NCI-H524 treated with DMSO at 0.1 percent for 48 hours (cell line): ENCODE measurements around the gene MADCAM1.

Source experiments
- DNase-seq: peaks from one replicate; lab custom pipeline; 2025; lab: John Stamatoyannopoulos, UW

MADCAM1 gene

DNA sequence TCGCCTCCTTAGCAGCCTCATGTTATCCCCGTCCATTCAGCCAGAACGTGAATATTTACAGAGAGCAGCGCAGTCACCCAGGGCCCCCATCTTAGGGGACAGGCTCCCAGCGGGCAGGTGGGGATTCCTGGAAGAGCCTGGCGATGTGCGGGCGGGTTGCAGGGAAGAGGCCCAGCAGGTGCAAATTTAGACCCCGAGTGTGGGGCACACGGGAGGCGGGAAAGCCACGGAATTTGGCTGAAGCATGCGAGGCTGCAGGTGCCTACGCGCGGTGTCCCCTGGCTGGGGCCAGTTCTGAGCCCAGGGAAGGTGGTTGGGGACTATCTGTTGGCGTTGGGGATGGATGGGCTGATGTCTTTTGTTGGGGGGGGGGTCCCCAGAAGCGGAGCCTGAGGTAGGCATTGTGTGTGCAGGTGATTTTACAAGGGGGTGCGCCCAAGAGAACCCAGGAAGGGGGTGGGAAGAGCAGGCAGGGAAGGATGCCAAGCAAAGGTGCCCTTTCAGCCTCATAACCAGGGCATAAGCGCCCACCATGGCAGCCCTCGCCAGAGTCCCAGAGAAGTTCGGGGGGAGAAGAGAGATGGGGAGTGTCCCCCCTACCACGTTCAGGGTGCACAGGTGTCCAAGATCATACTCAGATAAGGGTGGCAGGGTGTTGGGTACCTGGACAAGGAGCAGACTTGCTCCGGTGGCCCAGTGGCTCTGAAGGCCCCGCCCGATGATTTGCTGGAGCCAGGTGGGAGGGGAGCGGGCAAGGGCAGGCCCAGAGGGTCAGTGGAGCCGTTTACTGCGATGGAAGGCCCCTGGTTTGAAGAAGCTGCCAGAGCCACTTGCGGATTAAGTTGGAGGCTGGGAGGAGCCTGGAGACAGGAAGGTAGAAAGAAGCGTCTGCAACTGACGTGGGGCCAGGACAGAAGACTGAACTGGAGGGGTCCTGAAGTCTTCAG is 12.2 kb downstream of the MADCAM1 start:
- DNase-seq, result no peak

DNA sequence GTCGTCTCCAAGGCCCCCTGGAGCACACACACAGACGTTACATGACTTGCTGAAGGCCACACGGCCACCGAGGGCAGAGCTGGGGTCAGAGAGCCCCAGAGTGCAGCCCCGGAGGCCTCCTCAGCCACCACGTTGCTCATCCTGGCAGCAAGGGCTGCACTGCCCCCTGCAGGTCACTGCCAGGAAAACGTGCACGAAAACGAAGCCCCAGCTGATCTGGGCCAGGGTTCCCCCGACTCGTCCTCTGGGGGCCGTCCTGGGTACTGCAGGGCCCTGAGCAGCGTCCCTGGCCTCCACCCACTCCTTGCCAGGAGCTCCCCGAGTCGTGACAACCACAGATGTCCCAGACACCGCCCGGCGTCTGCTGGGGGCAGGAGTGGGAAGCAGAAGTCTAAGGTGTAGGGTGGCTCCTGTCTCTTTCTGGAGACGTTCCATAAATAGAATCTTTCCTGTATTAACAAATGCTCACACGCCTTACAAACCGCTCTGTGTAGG is 14.4 kb downstream of the MADCAM1 start:
- DNase-seq, result no peak

DNA sequence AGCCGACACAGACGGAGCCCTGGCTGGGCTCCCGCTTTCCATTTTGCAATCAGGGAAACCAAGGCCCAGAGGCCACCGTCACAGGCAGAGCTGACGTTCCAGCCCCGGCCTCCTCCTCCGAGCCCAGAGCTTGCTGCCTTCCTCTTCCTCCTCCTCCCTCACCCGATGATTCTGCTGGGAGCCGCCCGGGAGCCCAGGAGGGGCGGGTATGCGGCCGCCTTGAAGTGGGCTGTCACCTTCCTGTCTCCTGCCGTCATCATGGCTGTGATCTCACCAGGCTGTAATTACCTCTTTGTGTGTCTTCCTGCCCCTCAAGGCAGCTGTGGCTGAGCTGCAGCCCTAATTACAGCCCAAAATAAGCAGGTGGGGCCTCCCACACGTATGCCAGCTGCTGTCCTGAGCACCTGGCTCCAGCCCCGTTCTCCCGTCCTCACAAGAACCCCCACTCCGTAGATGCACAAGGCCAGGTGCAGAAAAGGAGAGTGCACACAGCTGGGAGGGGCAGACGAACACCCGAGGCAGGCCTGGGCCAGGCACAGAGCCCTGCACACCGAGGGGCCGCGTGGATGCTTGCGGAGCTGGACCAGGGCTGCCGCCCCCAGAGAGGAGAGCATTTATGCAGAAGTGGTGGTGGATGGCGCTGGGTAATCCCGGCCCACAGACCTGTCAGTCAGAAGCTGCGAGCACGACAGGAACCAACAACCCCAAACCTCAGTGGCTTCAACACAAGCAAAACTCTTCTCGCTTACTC is 15.0 kb downstream of the MADCAM1 start:
- no peak for DNase-seq

DNA sequence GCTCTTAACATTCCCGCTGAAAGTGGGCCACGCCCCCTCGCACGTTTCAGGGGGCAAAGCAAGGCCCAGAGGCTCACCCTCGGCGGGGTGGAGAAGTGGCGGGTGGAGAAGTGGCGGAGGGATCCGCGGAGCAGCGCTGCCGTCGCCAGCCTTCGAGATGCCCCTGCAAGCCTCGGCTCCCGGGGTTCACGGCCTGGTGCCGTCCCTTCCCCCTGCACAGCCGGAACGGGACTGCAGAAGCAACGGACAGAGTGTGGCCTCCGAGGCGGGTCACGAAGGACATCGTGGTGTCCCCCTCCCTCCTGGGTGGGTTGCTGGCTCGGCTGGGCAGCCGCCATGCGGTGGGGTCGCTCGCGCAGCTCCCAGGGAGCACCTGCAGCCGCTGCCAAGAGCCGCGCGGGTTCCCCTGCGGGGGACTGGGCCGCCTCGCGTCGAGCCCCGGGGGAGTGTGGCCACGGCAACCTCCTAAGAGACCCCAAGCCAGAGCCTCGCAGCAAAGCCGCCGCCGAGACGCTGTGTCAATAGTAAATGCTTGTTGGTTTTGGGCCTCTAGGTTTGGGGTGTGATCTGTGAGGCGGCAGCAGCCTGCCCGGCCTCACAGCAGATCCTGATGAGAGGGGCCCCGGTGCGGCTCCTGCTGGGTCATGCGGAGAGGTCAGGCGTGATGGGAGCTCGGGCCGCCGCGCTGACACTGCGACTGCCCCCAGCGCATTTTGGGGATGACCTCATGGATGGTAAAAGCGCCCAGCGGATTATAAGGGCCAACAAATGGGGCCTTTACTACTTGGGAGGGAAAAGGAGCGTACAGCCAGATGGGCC is 16.5 kb downstream of the MADCAM1 start:
- no peak for DNase-seq

DNA sequence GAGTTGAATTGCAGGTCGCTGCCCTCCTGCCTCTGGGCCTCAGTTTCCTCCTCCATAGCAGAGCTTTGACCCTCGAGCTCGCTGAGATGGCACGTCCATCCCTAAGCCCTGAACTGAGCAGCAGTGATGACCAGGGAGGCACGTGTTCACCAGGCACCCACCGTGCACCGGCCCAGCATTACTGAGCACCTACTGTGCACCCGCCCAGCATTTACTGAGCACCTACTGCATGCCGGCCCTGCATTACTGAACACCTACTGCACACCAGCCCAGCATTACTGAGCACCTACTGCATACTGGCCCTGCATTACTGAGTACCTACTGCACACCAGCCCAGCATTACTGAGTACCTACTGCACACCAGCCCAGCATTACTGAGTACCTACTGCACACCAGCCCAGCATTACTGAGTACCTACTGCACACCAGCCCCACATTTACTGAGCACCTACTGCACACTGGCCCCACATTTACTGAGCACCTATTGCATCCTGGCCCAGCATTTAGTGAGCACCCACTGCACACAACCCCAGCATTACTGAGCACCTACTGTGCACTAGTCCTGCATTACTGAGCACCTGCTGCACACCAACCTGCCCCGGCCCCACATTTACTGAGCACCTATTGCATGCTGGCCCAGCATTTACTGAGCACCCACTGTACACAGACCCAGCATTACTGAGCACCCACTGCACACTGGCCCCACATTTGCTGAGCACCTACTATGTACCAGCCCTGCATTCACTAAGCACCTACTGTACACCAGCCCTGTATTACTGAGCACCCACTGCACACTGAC is 17.3 kb downstream of the MADCAM1 start:
- no peak for DNase-seq

DNA sequence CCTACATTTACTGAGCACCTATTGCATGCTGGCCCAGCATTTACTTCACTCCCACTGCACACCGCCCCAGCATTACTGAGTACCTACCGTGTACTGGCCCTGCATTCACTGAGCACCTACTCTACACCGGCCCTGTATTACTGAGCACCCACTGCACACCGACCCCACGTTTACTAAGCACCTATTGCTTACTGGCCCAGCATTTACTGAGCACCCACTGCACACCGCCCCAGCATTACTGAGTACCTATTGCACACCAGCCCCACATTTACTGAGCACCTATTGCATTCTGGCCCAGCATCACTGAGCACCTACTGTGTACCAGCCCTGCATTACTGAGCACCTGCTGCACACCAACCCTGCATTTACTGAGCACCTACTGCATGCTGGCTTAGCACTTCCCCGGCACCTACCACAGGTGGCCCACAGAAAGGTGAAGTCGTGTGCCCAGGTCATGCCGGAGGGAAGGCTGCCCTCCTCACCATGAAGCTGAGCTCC is 17.9 kb downstream of the MADCAM1 start:
- no peak for DNase-seq

DNA sequence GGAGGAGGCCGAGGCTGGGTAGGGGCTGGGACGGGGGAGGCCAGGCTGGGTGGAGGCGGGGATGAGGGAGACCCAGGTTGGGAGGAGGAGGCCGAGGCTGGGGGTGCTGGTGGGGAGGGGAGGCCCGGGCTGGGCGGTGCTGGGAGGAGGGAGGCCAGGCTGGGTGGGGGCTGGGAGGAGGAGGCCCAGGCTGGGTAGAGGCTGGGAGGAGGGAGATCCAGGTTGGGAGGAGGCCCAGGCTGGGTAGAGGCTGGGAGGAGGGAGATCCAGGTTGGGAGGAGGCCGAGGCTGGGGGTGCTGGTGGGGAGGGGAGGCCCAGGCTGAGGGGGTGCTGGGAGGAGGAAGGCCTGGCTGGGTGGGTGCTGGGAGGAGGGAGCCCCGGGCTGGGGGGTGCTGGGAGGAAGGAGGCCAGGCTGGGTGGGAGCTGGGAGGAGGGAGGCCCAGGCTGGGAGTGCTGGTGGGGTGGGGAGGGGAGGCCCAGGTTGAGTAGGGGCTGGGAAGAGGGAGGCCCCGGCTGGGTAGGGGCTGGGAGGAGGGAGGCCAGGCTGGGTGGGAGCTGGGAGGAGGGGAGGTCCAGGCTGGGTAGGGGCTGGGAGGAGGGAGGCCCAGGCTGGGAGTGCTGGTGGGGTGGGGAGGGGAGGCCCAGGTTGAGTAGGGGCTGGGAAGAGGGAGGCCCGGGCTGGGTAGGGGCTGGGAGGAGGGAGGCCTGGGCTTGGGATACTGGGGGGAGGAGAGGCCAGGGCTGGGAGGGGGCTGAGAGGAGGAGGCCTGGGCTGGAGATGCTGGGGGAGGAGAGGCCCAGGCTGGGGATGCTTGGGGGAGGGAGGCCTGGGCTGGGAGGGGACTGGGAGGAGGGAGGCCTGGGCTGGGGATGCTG is 21.7 kb downstream of the MADCAM1 start:
- no peak for DNase-seq

DNA sequence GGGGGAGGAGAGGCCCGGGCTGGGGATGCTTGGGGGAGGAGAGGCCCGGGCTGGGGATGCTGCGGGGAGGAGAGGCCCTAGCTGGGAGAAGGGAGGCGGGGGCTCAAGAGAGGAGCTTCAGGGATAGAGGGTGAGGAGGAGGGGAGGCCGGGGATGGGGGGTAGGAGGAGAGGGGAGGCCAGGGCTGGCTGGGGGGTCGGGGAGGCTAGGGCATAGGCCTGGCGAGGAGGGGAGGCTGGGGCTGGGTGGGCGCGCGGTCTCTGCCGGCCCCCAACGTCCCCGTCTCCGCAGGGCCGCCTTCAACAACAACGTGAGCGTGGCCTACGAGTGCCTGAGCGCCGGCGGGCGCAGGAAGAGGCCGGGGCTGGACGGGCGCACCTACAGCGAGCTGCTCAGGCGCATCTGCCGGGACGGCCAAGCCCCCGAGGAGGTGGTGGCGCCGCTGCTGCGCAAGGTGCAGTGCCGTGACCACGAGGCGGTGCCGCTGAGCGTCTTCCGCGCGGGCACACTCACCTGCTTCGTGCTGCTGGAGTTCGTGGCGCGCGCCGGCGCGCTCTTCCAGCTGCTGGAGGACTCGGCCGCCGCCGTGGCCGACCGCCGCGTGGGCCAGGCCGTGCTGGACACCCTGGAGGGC is 22.4 kb downstream of the MADCAM1 start:
- no peak for DNase-seq

DNA sequence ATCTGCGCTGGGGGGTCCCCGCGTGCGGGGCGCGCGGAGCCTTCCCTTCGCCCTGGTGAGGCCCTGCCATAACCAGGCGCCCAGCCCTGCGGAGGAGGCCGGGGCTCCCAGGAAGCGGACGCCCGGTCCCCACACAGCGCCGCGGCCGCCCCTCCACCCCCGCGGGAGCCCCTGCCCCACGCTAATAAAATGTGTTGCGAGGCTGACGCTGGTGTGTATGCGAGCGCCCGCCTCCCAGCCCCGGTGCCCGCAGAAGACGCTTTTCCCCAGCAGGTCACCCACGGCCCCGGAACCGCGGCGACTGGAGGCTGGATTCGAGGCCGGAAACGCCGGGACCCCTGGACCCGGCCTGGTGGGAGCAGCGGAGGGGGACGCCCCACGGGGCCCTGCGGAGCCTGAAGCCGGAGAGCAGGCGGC is 23.2 kb downstream of the MADCAM1 start:
- DNase-seq, result no peak

DNA sequence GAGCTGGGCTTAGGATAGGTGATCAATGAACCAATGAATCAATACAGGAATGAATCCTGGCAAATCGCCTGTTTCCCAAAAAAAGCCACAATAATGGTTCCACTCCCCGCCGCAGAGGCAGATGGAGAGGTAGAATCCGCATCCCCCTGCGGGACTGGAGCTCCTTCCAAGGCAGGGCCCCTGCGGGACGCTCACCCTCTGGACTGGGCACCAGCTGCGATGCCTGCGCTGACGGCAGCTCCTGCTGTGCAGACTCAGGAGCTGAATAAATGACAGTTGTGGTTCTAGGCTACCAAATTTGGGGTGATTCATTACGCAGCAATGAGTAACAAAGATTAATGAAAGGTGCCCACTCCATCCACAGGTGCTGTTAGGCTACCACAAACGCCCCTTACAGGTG is 26.4 kb downstream of the MADCAM1 start:
- DNase-seq, result no peak

DNA sequence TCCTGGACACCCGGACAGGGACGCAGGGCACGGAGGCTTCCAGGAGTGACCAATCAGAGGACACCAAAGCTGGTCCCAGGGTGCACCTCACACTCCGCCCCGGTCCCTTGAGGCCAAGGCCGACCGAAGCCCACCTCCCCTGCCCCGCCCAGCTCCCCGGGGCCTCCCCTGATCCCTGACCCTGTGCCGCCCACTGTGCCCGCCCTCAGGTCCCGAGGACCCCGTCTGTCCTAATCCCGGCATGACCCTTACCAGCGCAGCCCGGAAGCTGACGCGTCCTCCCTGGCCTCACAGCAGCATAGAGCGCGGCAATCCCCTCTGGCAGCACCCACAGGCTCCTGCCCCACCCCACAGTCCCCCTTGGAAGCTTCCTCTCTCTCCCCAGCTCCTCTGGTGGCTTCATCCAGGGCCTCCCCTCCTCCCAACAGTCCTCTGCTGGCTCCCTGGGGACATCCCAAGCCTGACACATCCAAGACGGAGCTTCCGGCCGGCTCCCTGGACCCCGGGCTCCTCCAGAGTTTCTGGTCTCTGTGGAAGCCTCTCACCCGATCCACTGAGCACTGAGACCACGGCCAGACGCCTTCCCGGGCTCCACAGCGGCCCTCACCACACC is 27.9 kb downstream of the MADCAM1 start:
- no peak for DNase-seq

DNA sequence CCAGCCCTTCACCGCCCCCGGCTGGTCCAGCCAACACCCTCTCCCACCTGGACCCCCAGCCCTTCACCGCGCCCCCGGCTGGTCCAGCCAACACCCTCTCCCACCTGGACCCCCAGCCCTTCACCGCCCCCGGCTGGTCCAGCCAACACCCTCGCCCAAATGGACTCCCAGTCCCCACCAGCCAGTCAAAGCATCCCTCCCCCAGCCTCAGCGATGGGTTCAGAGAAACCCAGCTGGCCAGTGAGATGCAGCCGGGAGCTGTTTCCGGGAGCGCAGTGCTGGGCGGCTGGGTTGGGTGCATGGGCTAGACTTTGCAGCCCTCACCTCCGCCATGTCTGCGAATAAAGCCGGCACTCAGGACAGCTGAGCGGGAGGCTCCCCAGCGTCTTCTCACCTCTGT is 28.7 kb downstream of the MADCAM1 start:
- no peak for DNase-seq

DNA sequence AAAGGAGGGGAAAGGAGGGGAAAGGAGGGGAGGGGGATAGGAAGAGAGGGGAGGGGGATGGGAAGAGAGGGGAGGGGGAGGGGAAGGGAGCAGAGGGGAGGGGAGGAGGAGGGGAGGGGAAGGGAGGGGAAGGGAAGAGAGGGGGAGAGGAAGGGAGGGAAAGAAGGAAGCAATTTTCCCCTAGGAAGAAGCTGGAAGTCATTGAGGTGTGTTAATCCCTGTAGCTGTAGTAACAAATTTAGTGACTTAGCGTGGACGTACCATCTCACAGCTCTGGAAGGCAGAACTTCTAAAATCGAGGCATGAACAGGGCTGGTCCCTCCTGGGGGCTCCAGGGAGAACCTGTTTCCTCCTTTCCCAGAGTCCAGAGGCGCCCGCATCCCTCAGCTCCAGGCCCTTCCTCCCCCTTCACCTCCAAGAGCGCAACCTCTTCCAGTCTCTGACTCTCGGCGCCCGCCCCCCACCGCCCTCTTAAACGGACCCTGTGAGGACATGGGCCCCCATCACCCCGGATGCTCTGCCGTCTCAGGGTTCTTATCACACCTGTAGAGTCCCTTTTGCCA is 29.7 kb downstream of the MADCAM1 start:
- DNase-seq, result no peak

DNA sequence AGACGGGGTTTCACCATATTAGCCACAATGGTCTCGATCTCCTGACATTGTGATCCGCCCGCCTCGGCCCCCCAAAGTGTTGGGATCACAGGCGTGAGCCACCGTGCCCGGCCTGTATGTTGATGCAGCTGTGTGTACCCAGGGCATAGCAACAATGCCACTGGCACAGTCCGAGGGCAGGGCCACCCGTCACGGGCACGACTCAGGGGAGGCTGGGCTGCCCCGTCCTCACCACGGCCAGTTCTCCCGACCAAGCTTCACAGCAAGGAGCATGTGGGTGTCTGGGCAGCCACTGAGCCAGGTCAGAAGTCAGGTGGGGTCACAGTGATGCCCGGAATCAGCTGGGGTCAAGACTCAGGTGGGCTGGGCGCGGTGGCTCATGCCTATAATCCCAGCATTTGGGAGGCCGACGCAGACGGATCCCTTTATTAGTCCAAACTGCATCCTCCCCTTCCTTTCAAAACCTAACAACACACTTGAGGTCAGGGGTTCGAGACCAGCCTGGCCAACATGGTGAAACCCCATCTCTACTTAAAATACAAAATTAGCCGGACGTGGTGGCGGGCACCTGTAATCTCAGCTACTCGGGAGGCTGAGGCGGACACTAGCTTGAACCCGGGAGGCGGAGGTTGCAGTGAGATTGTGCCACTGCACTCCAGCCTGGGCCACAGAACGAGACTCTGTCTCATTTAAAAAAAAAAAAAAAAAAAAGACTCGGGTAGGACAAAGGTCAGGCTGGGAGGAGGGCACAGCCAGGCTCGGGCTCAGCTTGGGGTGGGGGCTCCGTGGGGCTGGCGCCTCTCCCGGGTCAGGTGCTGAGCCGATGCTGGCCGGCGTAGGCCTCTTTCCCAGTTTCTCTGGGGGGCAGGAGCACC is 34.1 kb downstream of the MADCAM1 start:
- DNase-seq, result no peak

DNA sequence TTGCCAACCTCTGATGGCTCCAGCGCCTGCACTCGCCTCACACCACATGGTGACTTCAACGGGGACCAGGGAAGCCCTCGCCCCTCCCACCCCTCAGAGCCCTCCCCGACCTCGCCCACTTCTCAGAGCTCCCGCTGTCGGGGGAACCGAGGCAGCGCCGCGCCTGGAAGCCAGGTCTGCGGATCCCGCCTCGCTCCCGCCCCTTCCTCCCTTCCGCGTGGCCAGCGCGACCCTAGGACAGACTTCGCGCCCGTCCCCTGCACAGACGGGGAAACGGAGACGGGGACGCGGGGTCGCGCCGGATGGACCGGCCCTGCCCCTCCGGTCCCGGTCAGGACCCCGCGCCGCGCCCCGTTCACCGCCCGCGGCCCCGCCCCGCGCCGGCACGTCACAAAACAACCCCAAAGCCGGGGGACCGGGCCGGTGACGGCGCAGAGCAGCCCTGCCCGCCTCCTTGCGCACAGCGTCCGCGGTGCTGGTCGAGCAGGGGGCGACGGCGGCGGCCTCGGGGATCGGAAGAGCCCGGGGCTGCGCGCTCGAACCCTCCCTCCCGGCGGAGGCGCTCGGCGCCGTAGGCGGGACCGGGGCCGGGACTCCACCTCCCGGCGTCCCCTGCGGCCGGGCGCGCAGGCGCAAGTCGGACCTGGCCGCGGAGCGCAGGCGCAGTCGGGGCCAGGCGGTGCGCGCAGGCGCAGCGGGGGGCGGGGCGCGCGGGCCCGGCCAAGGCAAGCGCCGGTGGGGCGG is 34.9 kb downstream of the MADCAM1 start:
- DNase-seq, result no peak

DNA sequence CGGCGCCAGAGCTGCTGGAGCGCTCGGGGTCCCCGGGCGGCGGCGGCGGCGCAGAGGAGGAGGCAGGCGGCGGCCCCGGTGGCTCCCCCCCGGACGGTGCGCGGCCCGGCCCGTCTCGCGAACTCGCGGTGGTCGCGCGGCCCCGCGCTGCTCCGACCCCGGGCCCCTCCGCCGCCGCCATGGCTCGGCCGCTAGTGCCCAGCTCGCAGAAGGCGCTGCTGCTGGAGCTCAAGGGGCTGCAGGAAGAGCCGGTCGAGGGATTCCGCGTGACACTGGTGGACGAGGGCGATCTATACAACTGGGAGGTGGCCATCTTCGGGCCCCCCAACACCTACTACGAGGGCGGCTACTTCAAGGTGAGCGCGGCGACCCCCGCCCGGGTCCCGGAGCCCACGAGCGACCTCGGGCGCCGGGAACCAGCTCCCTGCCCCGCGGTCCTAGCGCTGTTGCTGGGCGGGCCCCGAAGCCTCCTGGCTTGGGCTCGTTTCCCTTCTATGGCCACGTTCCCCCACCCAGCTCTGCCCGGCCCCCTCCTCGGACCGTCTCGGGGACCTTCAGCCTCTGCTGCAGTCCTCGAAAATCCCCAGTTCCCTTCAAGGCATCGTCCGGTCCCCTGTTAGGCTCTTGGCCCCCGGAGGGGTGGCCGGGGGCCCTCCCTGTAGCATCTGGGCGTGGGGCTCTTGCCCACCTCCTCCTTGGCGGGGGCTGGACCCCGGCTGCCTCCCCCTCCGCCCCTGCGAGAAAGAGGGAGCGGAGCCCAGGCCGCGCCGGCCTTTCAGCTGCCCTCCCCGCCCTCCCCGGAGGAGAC is 35.7 kb downstream of the MADCAM1 start, which contains the start of gene CDC34:
Gene CDC34 (plus strand): TSS at position 8 of the 808 bp plus-strand sequence. CDS start 172 bp downstream, at position 180.
- DNase-seq, result no peak
